Measurements from ENCODE around the gene R3HDM1.
"Not testable (repeated sequence)": the region's sequence is repeated elsewhere in the genome, so short reads cannot be mapped to it uniquely, and the experiment has no call there.

The R3HDM1 gene

GRCh38 chr2:135531231-135532197, at the start of gene R3HDM1:
Gene R3HDM1, plus strand, starts transcription at chr2:135531484. Its CDS starts 73,362 bp downstream, at chr2:135604846.
- peak; percentile 99 for FAIRE-seq

GRCh38 chr2:135485441-135485840, 45.8 kb upstream of the R3HDM1 start:
- no peak for FAIRE-seq

- no peak for FAIRE-seq
These were observed 40.9 kb upstream of the R3HDM1 start for GRCh38 chr2:135490376-135490775.

GRCh38 chr2:135494503-135494902, 36.8 kb upstream of the R3HDM1 start:
- no peak for FAIRE-seq

GRCh38 chr2:135494917-135495316, 36.4 kb upstream of the R3HDM1 start:
- peak; percentile 69 for FAIRE-seq

GRCh38 chr2:135498588-135498987, 32.7 kb upstream of the R3HDM1 start:
- not testable (repeated sequence) for FAIRE-seq

GRCh38 chr2:135504811-135505210, 26.5 kb upstream of the R3HDM1 start:
- FAIRE-seq: peak; percentile 75

GRCh38 chr2:135510577-135510976, 20.7 kb upstream of the R3HDM1 start:
- no peak for FAIRE-seq

- no peak for FAIRE-seq
These were observed 19.2 kb upstream of the R3HDM1 start for GRCh38 chr2:135512099-135512498.

- no peak for FAIRE-seq
These were observed 5.5 kb upstream of the R3HDM1 start for GRCh38 chr2:135525786-135526185.

GRCh38 chr2:135528006-135528405, 3.3 kb upstream of the R3HDM1 start:
- no peak for FAIRE-seq

GRCh38 chr2:135530313-135531230, 712 bp upstream of the R3HDM1 start, which contains the start of gene ZRANB3:
Gene ZRANB3, minus strand, starts transcription at chr2:135531218.
- FAIRE-seq: no peak

- FAIRE-seq: no peak
These were observed 1.3 kb downstream of the R3HDM1 start for GRCh38 chr2:135532581-135532980.

- not testable (repeated sequence) for FAIRE-seq
These were observed 2.3 kb downstream of the R3HDM1 start for GRCh38 chr2:135533545-135533944.

GRCh38 chr2:135546436-135546835, 15.2 kb downstream of the R3HDM1 start:
- no peak for FAIRE-seq

- FAIRE-seq: no peak
These were observed 16.0 kb downstream of the R3HDM1 start for GRCh38 chr2:135547311-135547710.

GRCh38 chr2:135551356-135551755, 20.1 kb downstream of the R3HDM1 start:
- FAIRE-seq: no peak

GRCh38 chr2:135552887-135553286, 21.6 kb downstream of the R3HDM1 start:
- FAIRE-seq: no peak

GRCh38 chr2:135555311-135555710, 24.0 kb downstream of the R3HDM1 start:
- FAIRE-seq: no peak

GRCh38 chr2:135557530-135557929, 26.2 kb downstream of the R3HDM1 start:
- no peak for FAIRE-seq

GRCh38 chr2:135561925-135562324, 30.6 kb downstream of the R3HDM1 start:
- no peak for FAIRE-seq

GRCh38 chr2:135563793-135564192, 32.5 kb downstream of the R3HDM1 start:
- no peak for FAIRE-seq

GRCh38 chr2:135570884-135571283, 39.6 kb downstream of the R3HDM1 start:
- peak; percentile 64 for FAIRE-seq
